SK-N-SH treated with all-trans-retinoic acid at 6 μM for 48 hours (cell line): ENCODE data around the gene FAF1.
A peak's percentile ranks its signal among the peaks of the same experiment; 100 is the strongest.
"Not testable (repeated sequence)": the region's sequence is repeated elsewhere in the genome, so short reads cannot be mapped to it uniquely, and the experiment has no call there.

ENCODE experiments used
- ATAC-seq: fragments of 200-7000 bp; cut with Tn5 transposase; 3 replicates; pipeline ENCODE4 v1.9.1; 2020; ENCODE audit warnings: mild to moderate bottlenecking, moderate library complexity
- ARNTL ChIP-seq: fragments of 450-650 bp; formaldehyde crosslinking; IDR thresholded peaks from 2 replicates; pipeline ENCODE4 v1.5.0; 2020; ENCODE audit warnings: low read depth, mild to moderate bottlenecking, moderate library complexity, borderline replicate concordance
- BACH2 ChIP-seq: fragments of 250-450 bp; sonication (Bioruptor Pico); IDR thresholded peaks from 2 replicates; pipeline ENCODE4 v1.9.0; 2021; ENCODE audit warnings: mild to moderate bottlenecking, borderline replicate concordance
- CSDC2 ChIP-seq: fragments of 250-450 bp; sonication (Bioruptor Pico); IDR thresholded peaks from 2 replicates; pipeline ENCODE4 v1.5.0; 2020; ENCODE audit warnings: mild to moderate bottlenecking, moderate library complexity
- ESRRG ChIP-seq: fragments of 250-450 bp; sonication (Bioruptor Pico); IDR thresholded peaks from 2 replicates; pipeline ENCODE4 v1.6.1; 2021; ENCODE audit warnings: mild to moderate bottlenecking
- RARB ChIP-seq: fragments of 250-450 bp; sonication (Bioruptor Pico); IDR thresholded peaks from 2 replicates; pipeline ENCODE4 v1.8.0; 2021; ENCODE audit warnings: mild to moderate bottlenecking, moderate library complexity
- SNAI2 ChIP-seq: fragments of 250-450 bp; sonication (Bioruptor Pico); IDR thresholded peaks from 2 replicates; pipeline ENCODE4 v1.5.0; 2020; ENCODE audit warnings: mild to moderate bottlenecking, moderate library complexity
- TOX ChIP-seq: fragments of 250-450 bp; sonication (Bioruptor Pico); IDR thresholded peaks from 2 replicates; pipeline ENCODE4 v1.8.0; 2021; ENCODE audit warnings: mild to moderate bottlenecking, moderate library complexity, borderline replicate concordance
- ZC3H10 ChIP-seq: fragments of 250-450 bp; sonication (Bioruptor Pico); IDR thresholded peaks from 2 replicates; pipeline ENCODE4 v1.5.1; 2021; ENCODE audit warnings: mild to moderate bottlenecking, moderate library complexity
- ZFP3 ChIP-seq: fragments of 250-450 bp; sonication (Bioruptor Pico); IDR thresholded peaks from 2 replicates; pipeline ENCODE4 v1.5.0; 2020; ENCODE audit warnings: mild to moderate bottlenecking, moderate library complexity
- ZNF565 ChIP-seq: fragments of 450-650 bp; formaldehyde crosslinking; conservative IDR thresholded peaks from 2 replicates; pipeline ENCODE4 v1.5.0; 2020; ENCODE audit warnings: low read depth, mild to moderate bottlenecking, moderate library complexity
- ZNF70 ChIP-seq: fragments of 450-650 bp; formaldehyde crosslinking; IDR thresholded peaks from 2 replicates; pipeline ENCODE4 v1.5.0; 2020; ENCODE audit warnings: mild to moderate bottlenecking, moderate library complexity
- ZNF8 ChIP-seq: fragments of 450-650 bp; formaldehyde crosslinking; IDR thresholded peaks from 2 replicates; pipeline ENCODE4 v1.5.0; 2020; ENCODE audit warnings: mild to moderate bottlenecking, moderate library complexity
- TF ChIP-seq, protein P1 (sequence below): fragments of 250-450 bp; sonication (Bioruptor Pico); IDR thresholded peaks from 2 replicates; pipeline ENCODE4 v1.8.0; 2020; ENCODE audit warnings: mild to moderate bottlenecking, moderate library complexity, borderline replicate concordance
- TF ChIP-seq, protein P2 (sequence below): fragments of 250-450 bp; sonication (Bioruptor Pico); IDR thresholded peaks from 2 replicates; pipeline ENCODE4 v1.8.0; 2021; ENCODE audit warnings: low read depth, mild to moderate bottlenecking, moderate library complexity, borderline replicate concordance
- TF ChIP-seq, protein P3 (sequence below): fragments of 250-450 bp; sonication (Bioruptor Pico); IDR thresholded peaks from 2 replicates; pipeline ENCODE4 v1.5.0; 2020; ENCODE audit warnings: mild to moderate bottlenecking, moderate library complexity
- TF ChIP-seq, protein P4 (sequence below): fragments of 250-450 bp; sonication (Bioruptor Pico); IDR thresholded peaks from 2 replicates; pipeline ENCODE4 v1.5.1; 2021; ENCODE audit warnings: mild to moderate bottlenecking, moderate library complexity

The FAF1 gene

DNA sequence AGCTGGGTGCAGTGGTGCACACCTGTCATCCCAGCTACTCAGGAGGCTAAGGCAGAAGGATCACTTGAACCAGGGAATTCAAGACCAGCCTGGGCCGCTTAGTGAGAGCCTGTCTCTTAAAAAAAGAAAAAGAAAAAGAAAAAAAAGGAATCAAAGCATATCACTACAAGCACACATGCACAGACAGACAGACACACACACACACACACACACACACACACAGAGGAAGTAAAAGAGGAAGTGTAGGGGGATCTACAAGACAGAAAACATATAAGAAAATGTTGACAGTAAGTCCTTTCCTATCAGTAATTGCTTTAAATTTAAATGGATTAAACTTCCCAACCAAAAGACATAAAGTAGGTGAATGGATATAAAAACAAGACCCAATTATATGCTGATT, 180.3 kb downstream of the FAF1 start:
- TF ChIP-seq, protein P1, sequence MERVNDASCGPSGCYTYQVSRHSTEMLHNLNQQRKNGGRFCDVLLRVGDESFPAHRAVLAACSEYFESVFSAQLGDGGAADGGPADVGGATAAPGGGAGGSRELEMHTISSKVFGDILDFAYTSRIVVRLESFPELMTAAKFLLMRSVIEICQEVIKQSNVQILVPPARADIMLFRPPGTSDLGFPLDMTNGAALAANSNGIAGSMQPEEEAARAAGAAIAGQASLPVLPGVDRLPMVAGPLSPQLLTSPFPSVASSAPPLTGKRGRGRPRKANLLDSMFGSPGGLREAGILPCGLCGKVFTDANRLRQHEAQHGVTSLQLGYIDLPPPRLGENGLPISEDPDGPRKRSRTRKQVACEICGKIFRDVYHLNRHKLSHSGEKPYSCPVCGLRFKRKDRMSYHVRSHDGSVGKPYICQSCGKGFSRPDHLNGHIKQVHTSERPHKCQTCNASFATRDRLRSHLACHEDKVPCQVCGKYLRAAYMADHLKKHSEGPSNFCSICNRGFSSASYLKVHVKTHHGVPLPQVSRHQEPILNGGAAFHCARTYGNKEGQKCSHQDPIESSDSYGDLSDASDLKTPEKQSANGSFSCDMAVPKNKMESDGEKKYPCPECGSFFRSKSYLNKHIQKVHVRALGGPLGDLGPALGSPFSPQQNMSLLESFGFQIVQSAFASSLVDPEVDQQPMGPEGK (CRISPR knock-in tag): no peak
- no peak for TF ChIP-seq ZC3H10 (CRISPR knock-in tag)
- TF ChIP-seq ZNF70 (CRISPR knock-in tag): no peak
- TF ChIP-seq TOX (CRISPR knock-in tag): no peak
- no peak for TF ChIP-seq ESRRG (CRISPR knock-in tag)
- no peak for TF ChIP-seq ZNF8 (CRISPR knock-in tag)
- no peak for TF ChIP-seq BACH2
- no peak for TF ChIP-seq SNAI2
- no peak for TF ChIP-seq ZFP3 (CRISPR knock-in tag)
- no peak for TF ChIP-seq ZNF565 (CRISPR knock-in tag)
- ATAC-seq: no peak

DNA sequence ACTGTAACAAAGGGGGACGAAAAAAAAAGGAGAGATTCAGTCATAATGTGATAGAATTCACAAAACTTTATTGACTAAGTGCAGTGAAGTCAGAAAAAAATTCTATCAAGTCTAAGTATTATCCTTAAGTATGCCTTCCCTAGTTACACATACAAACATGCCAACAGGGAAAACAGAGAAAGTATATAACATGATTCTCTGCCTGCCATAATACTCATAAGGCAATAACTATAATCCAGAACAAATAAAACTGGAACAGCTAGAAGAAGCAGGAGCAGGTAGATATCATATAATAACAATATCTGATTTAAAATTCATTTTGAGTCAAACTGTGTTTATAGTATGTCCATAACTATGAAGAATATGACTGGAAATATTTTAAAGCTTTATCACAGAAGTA, 184.3 kb downstream of the FAF1 start:
- no peak for TF ChIP-seq RARB (CRISPR knock-in tag)
- no peak for TF ChIP-seq CSDC2 (CRISPR knock-in tag)
- no peak for TF ChIP-seq ZC3H10 (CRISPR knock-in tag)
- no peak for TF ChIP-seq SNAI2
- TF ChIP-seq, protein P1 (CRISPR knock-in tag): no peak

DNA sequence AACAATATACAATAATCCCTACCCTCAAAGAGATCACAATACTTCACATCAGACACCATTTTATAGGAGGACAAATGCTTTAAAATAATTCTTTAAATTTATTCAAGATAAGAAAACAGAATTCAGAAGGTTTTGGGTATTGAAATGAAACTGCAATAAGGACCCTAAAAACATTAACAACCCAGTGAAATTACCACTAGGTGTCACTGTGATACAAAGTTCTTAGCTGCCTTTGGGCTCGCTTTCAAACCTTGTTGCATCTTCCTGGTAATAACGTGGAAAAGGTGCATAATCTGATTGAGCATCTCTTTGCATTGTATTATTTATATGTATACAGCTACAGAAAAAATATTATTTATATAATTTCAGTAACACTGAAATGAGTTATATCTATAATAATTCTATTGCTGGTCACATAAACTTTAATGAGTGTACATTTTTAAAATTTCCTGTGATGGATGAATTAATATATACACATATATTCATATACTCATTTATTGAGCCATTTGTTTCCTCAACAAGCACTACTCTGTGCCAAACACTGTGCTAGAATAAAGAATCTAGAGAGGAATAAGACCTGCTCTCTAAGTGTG, 185.2 kb downstream of the FAF1 start:
- TF ChIP-seq, protein P2, sequence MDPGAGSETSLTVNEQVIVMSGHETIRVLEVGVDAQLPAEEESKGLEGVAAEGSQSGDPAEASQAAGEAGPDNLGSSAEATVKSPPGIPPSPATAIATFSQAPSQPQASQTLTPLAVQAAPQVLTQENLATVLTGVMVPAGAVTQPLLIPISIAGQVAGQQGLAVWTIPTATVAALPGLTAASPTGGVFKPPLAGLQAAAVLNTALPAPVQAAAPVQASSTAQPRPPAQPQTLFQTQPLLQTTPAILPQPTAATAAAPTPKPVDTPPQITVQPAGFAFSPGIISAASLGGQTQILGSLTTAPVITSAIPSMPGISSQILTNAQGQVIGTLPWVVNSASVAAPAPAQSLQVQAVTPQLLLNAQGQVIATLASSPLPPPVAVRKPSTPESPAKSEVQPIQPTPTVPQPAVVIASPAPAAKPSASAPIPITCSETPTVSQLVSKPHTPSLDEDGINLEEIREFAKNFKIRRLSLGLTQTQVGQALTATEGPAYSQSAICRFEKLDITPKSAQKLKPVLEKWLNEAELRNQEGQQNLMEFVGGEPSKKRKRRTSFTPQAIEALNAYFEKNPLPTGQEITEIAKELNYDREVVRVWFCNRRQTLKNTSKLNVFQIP: no peak
- no peak for TF ChIP-seq ARNTL
- TF ChIP-seq, protein P3, sequence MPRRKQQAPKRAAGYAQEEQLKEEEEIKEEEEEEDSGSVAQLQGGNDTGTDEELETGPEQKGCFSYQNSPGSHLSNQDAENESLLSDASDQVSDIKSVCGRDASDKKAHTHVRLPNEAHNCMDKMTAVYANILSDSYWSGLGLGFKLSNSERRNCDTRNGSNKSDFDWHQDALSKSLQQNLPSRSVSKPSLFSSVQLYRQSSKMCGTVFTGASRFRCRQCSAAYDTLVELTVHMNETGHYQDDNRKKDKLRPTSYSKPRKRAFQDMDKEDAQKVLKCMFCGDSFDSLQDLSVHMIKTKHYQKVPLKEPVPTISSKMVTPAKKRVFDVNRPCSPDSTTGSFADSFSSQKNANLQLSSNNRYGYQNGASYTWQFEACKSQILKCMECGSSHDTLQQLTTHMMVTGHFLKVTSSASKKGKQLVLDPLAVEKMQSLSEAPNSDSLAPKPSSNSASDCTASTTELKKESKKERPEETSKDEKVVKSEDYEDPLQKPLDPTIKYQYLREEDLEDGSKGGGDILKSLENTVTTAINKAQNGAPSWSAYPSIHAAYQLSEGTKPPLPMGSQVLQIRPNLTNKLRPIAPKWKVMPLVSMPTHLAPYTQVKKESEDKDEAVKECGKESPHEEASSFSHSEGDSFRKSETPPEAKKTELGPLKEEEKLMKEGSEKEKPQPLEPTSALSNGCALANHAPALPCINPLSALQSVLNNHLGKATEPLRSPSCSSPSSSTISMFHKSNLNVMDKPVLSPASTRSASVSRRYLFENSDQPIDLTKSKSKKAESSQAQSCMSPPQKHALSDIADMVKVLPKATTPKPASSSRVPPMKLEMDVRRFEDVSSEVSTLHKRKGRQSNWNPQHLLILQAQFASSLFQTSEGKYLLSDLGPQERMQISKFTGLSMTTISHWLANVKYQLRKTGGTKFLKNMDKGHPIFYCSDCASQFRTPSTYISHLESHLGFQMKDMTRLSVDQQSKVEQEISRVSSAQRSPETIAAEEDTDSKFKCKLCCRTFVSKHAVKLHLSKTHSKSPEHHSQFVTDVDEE (CRISPR knock-in tag): no peak
- ATAC-seq: peak; percentile 79

More for the DNA sequence above, 184.3 kb downstream of the FAF1 start:
- no peak for ATAC-seq

DNA sequence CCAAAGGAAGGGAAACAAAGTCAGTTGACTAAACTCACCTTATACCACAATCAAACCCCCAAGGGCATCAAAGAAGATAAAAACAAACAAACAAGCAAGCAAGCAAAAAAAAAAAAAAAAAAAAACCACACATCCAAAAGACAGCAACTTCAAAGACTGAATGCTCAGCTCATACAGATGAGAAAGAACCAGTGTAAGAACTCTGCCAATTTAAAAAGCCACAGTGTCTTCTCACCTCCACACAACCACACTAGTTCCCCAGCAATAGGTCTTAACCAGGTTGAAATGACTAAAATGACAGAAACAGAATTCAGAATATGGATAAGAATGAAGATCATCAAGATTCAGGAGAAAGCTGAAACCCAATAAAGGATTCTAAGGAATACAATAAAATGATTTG, 193.4 kb downstream of the FAF1 start:
- ATAC-seq: no peak
- TF ChIP-seq ARNTL (no peak), SNAI2 (no peak), ZNF565 (CRISPR knock-in tag) (no peak)
- TF ChIP-seq, protein P4, sequence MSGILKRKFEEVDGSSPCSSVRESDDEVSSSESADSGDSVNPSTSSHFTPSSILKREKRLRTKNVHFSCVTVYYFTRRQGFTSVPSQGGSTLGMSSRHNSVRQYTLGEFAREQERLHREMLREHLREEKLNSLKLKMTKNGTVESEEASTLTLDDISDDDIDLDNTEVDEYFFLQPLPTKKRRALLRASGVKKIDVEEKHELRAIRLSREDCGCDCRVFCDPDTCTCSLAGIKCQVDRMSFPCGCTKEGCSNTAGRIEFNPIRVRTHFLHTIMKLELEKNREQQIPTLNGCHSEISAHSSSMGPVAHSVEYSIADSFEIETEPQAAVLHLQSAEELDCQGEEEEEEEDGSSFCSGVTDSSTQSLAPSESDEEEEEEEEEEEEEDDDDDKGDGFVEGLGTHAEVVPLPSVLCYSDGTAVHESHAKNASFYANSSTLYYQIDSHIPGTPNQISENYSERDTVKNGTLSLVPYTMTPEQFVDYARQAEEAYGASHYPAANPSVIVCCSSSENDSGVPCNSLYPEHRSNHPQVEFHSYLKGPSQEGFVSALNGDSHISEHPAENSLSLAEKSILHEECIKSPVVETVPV (CRISPR knock-in tag): no peak
- TF ChIP-seq, all 23 proteins: peak for 0

DNA sequence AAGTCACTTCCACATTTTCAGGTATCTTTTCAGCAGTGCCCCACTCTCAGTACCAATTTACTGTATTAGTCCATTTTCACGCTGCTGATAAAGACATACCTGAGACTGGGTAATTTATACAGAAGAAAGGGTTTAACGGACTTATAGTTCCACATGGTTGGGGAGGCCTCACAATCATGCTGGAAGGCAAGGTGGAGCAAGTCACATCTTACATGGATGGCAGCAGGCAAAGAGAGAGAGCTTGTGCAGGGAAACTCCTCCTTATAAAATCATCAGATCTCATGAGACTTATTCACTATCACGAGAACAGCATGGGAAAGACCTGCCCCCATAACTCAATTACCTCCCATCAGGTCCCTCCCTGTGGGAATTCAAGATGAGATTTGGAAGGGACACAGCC, 203.5 kb downstream of the FAF1 start:
- ATAC-seq: not testable (repeated sequence)

DNA sequence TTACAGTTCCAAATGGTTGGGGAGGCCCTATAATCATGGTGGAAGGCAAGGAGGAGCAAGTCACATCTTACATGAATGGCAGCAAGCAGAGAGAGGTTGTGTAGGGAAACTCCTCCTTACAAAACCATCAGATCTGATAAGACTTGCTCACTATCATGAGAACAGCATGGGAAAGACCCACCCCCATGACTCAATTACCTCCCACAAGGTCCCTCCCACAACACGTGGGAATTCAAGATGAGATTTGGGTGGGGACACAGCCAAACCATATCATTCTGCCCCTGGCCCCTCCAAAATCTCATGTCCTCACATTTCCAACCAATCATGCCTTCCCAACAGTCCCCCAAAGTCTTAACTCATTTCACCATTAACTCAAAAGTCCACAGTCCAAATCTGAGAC, 205.3 kb downstream of the FAF1 start:
- not testable (repeated sequence) for ATAC-seq
